Neural cell (in vitro differentiated cells): Measurements from ENCODE around the gene SIGLEC15. TPM values are rescaled to one million over a fixed set of nuclear protein-coding genes. Genes with fewer than 3 reads are reported as not detected.

Experiments
- H2AFZ ChIP-seq: fragments of 200-600, 300-800 bp; sonication (generic), shearing (Covaris generic); 2 replicates; pipeline ENCODE4 v1.6.0; 2014; ENCODE audit warnings: low read depth, mild to moderate bottlenecking, antibody characterized with exemption, low read length, moderate library complexity
- H3F3A ChIP-seq: fragments of 200-600 bp; shearing (Covaris generic); 2 replicates; pipeline ENCODE4 v1.6.1; 2016; ENCODE audit warnings: mild to moderate bottlenecking, moderate library complexity, mixed read lengths, antibody characterized with exemption, low read length; ENCODE audit not compliant: insufficient read depth, poor library complexity, severe bottlenecking
- H3K27ac ChIP-seq: fragments of 200-600, 300-800 bp; sonication (generic), shearing (Covaris generic); 2 replicates; pipeline ENCODE4 v1.5.1; 2014; ENCODE audit warnings: mild to moderate bottlenecking, low read length, moderate library complexity
- H3K27me3 ChIP-seq: fragments of 300-800, 200-600 bp; sonication (generic), shearing (Covaris generic); 2 replicates; pipeline ENCODE4 v1.6.0; 2014; ENCODE audit warnings: mild to moderate bottlenecking, low read depth, low read length, moderate library complexity; ENCODE audit not compliant: insufficient read depth
- H3K36me3 ChIP-seq: fragments of 300-800, 200-600 bp; sonication (generic), shearing (Covaris generic); 2 replicates; pipeline ENCODE4 v1.5.1; 2014; ENCODE audit warnings: mild to moderate bottlenecking, antibody characterized with exemption, low read length, moderate library complexity; ENCODE audit not compliant: insufficient read depth
- H3K4me2 ChIP-seq: fragments of 300-800, 200-600 bp; sonication (generic), shearing (Covaris generic); 2 replicates; pipeline ENCODE4 v1.6.0; 2014; ENCODE audit warnings: mild to moderate bottlenecking, low read length
- H3K4me3 ChIP-seq: fragments of 300-800, 200-600 bp; sonication (generic), shearing (Covaris generic); 2 replicates; pipeline ENCODE4 v1.5.1; 2014; ENCODE audit warnings: mild to moderate bottlenecking, low read length, moderate library complexity
- H3K79me2 ChIP-seq: fragments of 200-600 bp; shearing (Covaris generic); replicated peaks from 2 replicates; pipeline ENCODE4 v1.6.0; 2014; ENCODE audit warnings: mild to moderate bottlenecking, low read length, moderate library complexity; ENCODE audit not compliant: insufficient read depth
- H3K9ac ChIP-seq: fragments of 300-800, 200-600 bp; sonication (generic), shearing (Covaris generic); 2 replicates; pipeline ENCODE4 v1.6.1; 2016; ENCODE audit warnings: mild to moderate bottlenecking, low read length, mixed read lengths
- H3K9me2 ChIP-seq: fragments of 200-600 bp; shearing (Covaris generic); 2 replicates; pipeline ENCODE4 v1.6.1; 2016; ENCODE audit warnings: mild to moderate bottlenecking, low read length, mixed read lengths; ENCODE audit not compliant: insufficient read depth
- H3K9me3 ChIP-seq: fragments of 200-600, 300-800 bp; sonication (generic), shearing (Covaris generic); 2 replicates; pipeline ENCODE4 v1.6.1; 2016; ENCODE audit warnings: mild to moderate bottlenecking, mixed run types, low read length, moderate library complexity, mixed read lengths
- H4K20me1 ChIP-seq: fragments of 200-600 bp; shearing (Covaris generic); 2 replicates; pipeline ENCODE4 v1.6.1; 2016; ENCODE audit warnings: mild to moderate bottlenecking, mixed run types; ENCODE audit not compliant: insufficient read depth
- CTCF ChIP-seq: fragments of 450-650 bp; IDR thresholded peaks from 2 replicates; pipeline ENCODE4 v1.5.1; 2014; ENCODE audit warnings: antibody characterized with exemption, mild to moderate bottlenecking, moderate library complexity; ENCODE audit not compliant: poor library complexity, severe bottlenecking
- EP300 ChIP-seq: fragments of 450-650 bp; conservative IDR thresholded peaks from 2 replicates; pipeline ENCODE4 v1.6.1; 2014; ENCODE audit warnings: antibody characterized with exemption, mild to moderate bottlenecking, moderate library complexity; ENCODE audit not compliant: poor library complexity, severe bottlenecking
- EZH2 ChIP-seq: fragments of 200-600, 300-800 bp; shearing (Covaris generic), sonication (generic); IDR thresholded peaks from 2 replicates; pipeline ENCODE4 v1.6.1; 2014; ENCODE audit warnings: antibody characterized with exemption, low read length, borderline replicate concordance, mild to moderate bottlenecking; ENCODE audit not compliant: insufficient read depth, poor library complexity, severe bottlenecking
- MXI1 ChIP-seq: fragments of 450-650 bp; conservative IDR thresholded peaks from 2 replicates; pipeline ENCODE4 v1.6.1; 2014; ENCODE audit warnings: antibody characterized with exemption, mild to moderate bottlenecking; ENCODE audit not compliant: poor library complexity, severe bottlenecking
- POLR2AphosphoS5 ChIP-seq: IDR thresholded peaks from 2 replicates; pipeline ENCODE4 v1.6.1; 2012
- RAD21 ChIP-seq: fragments of 450-650 bp; conservative IDR thresholded peaks from 2 replicates; pipeline ENCODE4 v1.6.1; 2014; ENCODE audit warnings: antibody characterized with exemption, mild to moderate bottlenecking, moderate library complexity
- REST ChIP-seq: IDR thresholded peaks from 2 replicates; pipeline ENCODE4 v1.6.1; 2012; ENCODE audit warnings: borderline replicate concordance
- SMC3 ChIP-seq: fragments of 450-650 bp; conservative IDR thresholded peaks from 2 replicates; pipeline ENCODE4 v1.6.1; 2014; ENCODE audit warnings: antibody characterized with exemption, mild to moderate bottlenecking, moderate library complexity; ENCODE audit not compliant: poor library complexity
- TAF1 ChIP-seq: IDR thresholded peaks from 2 replicates; pipeline ENCODE4 v1.6.1; 2012; ENCODE audit warnings: low read depth
- polyA plus RNA-seq: library from polyadenylated mRNA; depleted of rRNA; stranded (reverse); fragments of >200 nt; gene quantifications from 2 replicates; pipeline ENCODE4 v1.2.3, GENCODE V29; 2014

The SIGLEC15 gene
- polyA plus RNA-seq, 1 donor from 2014 or later = not detected

- no peaks in the 10 kb centered on the region for H3K9me3 ChIP-seq
- H3K27me3 ChIP-seq = peaks cover 33% of the 10 kb centered on the region
- no peak overlapping the region for H3K27ac ChIP-seq
- H3K36me3 ChIP-seq = no peaks in the 10 kb centered on the region
- H3K9me2 ChIP-seq = no peaks in the 10 kb centered on the region
- no peaks in the 10 kb centered on the region for H4K20me1 ChIP-seq
- no peaks in the 10 kb centered on the region for H3K79me2 ChIP-seq
- no peak overlapping the region for H3K9ac ChIP-seq
- TF ChIP-seq REST (no peak), SMC3 (no peak), RAD21 (no peak), POLR2AphosphoS5 (no peak), MXI1 (no peak), CTCF (no peak), EZH2 (no peak), EP300 (no peak), TAF1 (no peak)
- no peak overlapping the region for H3K4me2 ChIP-seq
- H2AFZ ChIP-seq = no peak overlapping the region
- no peaks in the 10 kb centered on the region for H3F3A ChIP-seq
- no peak overlapping the region for H3K4me3 ChIP-seq
Measured at GRCh38 chr18:45838302-45839070, 13.0 kb downstream of the SIGLEC15 start.

GRCh38 chr18:45839414-45840395, 14.2 kb downstream of the SIGLEC15 start:
- H3K36me3 ChIP-seq = no peaks in the 10 kb centered on the region
- no peaks in the 10 kb centered on the region for H3K79me2 ChIP-seq
- no peak overlapping the region for H3K9ac ChIP-seq
- no peaks in the 10 kb centered on the region for H3K9me2 ChIP-seq
- H2AFZ ChIP-seq = no peak overlapping the region
- no peaks in the 10 kb centered on the region for H3F3A ChIP-seq
- no peak overlapping the region for H3K27ac ChIP-seq
- no peaks in the 10 kb centered on the region for H3K9me3 ChIP-seq
- H3K4me2 ChIP-seq = no peak overlapping the region
- H4K20me1 ChIP-seq = no peaks in the 10 kb centered on the region
- H3K27me3 ChIP-seq = peaks cover 33% of the 10 kb centered on the region
- TF ChIP-seq RAD21 (no peak), REST (no peak)
- no peak overlapping the region for H3K4me3 ChIP-seq
